Stimulated activated CD8-positive, alpha-beta memory T cell treated with anti-CD3 and anti-CD28 coated beads, Interleukin-4, amount 100 ng/mL, for 1 hour (primary cell): ENCODE data around the gene STAT4.

ENCODE experiments used
- DNase-seq, 2 donors: peaks; one replicate each; pipeline ENCODE4 v3.0.0-alpha.2; 2020; ENCODE audit warnings: low read depth in 2 of 2, low spot score in 1 of 2

The STAT4 gene

GRCh38 chr2:191149391-191149790, 1.4 kb downstream of the STAT4 start:
- no peak for DNase-seq

- DNase-seq: no peak
Observed at GRCh38 chr2:191148791-191149190, 2.0 kb downstream of the STAT4 start.

GRCh38 chr2:191148281-191148680, 2.5 kb downstream of the STAT4 start:
- no peak for DNase-seq

- no peak for DNase-seq
Observed at GRCh38 chr2:191145769-191146471, 4.9 kb downstream of the STAT4 start.

GRCh38 chr2:191144217-191144616, 6.6 kb downstream of the STAT4 start:
- DNase-seq: no peak

- no peak for DNase-seq
Observed at GRCh38 chr2:191143791-191144190, 7.0 kb downstream of the STAT4 start.

- DNase-seq: no peak
Observed at GRCh38 chr2:191128911-191129304, 21.9 kb downstream of the STAT4 start.

- no peak for DNase-seq
Observed at GRCh38 chr2:191128172-191128910, 22.5 kb downstream of the STAT4 start.

GRCh38 chr2:191127235-191127634, 23.6 kb downstream of the STAT4 start:
- no peak for DNase-seq

GRCh38 chr2:191126386-191127085, 24.3 kb downstream of the STAT4 start:
- no peak for DNase-seq

- DNase-seq: no peak
Observed at GRCh38 chr2:191125646-191126045, 25.1 kb downstream of the STAT4 start.

- no peak for DNase-seq
Observed at GRCh38 chr2:191122638-191123294, 28.0 kb downstream of the STAT4 start.

GRCh38 chr2:191117341-191117740, 33.5 kb downstream of the STAT4 start:
- DNase-seq: no peak

GRCh38 chr2:191115804-191116203, 35.0 kb downstream of the STAT4 start:
- no peak for DNase-seq

GRCh38 chr2:191115391-191115790, 35.4 kb downstream of the STAT4 start:
- DNase-seq: peak; percentile 25 to 27

- no peak for DNase-seq
Observed at GRCh38 chr2:191114403-191114886, 36.3 kb downstream of the STAT4 start.

- no peak for DNase-seq
Observed at GRCh38 chr2:191113761-191114160, 37.0 kb downstream of the STAT4 start.

- no peak for DNase-seq
Observed at GRCh38 chr2:191112448-191112901, 38.3 kb downstream of the STAT4 start.

GRCh38 chr2:191109888-191110287, 40.9 kb downstream of the STAT4 start:
- no peak for DNase-seq

- DNase-seq: no peak
Observed at GRCh38 chr2:191108331-191108730, 42.5 kb downstream of the STAT4 start.

GRCh38 chr2:191105082-191105481, 45.7 kb downstream of the STAT4 start:
- DNase-seq: no peak
